Activated CD8-positive, alpha-beta memory T cell treated with anti-CD3 and anti-CD28 coated beads, Interleukin-2, amount 50 U/mL, for 4 hours (primary cell): Measurements from ENCODE around the gene TMEM97.

Experiments used
- DNase-seq: peaks from one replicate; pipeline ENCODE4 v3.0.0-alpha.2; 2020

The TMEM97 gene

GRCh38 chr17:28367641-28368305 lies 48.8 kb downstream of the TMEM97 start:
- DNase-seq, result no peak

DNA sequence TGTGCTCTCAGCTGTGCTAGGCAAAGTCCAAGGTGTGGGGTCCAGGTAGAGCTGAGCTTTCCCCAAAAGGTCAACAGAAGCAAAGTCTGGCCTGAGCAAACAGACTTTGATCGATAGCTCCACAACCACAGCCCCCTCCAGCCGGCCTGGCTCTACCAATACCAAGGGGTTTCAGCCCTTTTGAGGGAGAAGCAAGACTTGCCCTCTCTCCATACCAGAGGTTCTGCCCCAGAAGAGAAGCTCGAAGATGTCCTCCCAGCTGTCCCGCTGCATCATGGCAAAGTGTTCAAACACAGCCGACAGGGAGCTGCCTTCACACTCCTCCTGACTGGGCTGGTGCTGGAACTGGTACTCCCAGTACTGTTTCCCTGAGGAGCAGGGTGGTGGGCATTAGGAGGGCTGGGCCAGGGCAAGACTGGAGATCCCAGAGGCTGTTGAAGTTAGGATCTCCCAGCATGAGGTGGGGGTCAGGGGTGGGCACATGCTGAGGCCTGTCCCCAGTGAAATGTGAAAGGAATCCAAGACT lies 49.4 kb downstream of the TMEM97 start:
- DNase-seq, result no peak

- DNase-seq, result no peak
These were observed 50.1 kb downstream of the TMEM97 start for GRCh38 chr17:28368915-28369683.

DNA sequence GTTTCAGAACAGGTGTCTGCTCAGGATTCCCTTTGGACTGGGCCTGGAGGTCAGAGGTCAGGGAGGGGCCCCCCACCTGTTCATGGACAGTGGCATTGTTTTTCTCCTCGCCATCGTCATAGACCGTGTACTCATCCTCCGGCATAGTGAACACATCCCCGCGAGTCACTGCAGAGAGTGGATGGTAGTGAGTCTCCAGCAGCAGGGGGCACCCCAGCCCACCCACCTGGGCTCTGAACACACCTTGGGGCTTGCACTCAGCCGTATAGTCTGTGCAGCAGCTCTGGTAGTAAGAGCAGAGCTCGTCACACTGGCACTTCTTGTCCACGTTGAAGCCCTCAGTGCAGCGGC lies 50.7 kb downstream of the TMEM97 start:
- DNase-seq, result no peak

GRCh38 chr17:28370035-28370743 lies 51.2 kb downstream of the TMEM97 start, which contains the start of gene VTN:
Gene VTN, minus strand, starts transcription at chr17:28370307. Its CDS starts 104 bp downstream, at chr17:28370203.
- no peak for DNase-seq

GRCh38 chr17:28370744-28371103 lies 51.7 kb downstream of the TMEM97 start:
- no peak for DNase-seq

DNA sequence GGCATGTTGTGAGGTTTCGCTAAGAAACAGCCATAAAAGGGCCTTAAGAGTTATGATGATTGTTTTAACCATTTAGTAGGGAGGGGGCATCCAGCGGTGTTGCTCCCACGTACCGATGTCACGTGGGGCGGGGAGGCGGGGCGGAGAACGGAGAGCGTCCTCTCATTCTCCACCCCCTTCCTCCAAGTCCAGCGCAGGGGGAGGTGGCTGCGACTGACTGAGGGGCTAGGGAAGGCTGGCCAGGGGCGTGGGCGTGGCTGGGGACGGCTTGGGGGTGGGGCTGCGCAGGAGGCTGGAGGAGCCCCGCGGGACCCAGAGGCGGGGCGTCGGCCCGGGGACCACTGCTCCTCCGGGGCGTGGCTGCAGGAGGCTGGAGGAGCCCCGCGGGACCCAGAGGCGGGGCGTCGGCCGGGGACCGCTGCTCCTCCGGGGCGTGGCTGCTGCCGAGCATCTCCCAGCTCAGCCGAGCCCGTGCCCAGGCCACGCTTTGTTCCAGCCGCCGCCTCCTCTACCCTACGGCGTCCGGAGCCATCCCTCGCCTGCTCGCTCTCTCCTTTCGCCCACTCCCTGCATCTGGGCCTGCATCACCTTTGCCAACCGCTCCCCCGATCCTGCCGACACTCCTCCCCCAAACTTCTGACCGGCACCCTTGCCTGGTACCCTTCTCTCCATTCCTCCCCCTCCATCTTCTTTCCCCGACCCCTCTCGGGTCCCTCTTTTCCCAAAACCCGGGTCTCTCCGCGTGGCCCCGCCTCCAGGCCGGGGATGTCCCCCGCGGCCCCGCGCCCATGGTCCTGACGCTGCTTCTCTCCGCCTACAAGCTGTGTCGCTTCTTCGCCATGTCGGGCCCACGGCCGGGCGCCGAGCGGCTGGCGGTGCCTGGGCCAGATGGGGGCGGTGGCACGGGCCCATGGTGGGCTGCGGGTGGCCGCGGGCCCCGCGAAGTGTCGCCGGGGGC lies 52.5 kb downstream of the TMEM97 start, which contains the start of gene SARM1:
Gene SARM1, plus strand, starts transcription at position 450 of the 958 bp plus-strand sequence. Its CDS starts 339 bp downstream, at position 789.
- DNase-seq, result peak; percentile 85

DNA sequence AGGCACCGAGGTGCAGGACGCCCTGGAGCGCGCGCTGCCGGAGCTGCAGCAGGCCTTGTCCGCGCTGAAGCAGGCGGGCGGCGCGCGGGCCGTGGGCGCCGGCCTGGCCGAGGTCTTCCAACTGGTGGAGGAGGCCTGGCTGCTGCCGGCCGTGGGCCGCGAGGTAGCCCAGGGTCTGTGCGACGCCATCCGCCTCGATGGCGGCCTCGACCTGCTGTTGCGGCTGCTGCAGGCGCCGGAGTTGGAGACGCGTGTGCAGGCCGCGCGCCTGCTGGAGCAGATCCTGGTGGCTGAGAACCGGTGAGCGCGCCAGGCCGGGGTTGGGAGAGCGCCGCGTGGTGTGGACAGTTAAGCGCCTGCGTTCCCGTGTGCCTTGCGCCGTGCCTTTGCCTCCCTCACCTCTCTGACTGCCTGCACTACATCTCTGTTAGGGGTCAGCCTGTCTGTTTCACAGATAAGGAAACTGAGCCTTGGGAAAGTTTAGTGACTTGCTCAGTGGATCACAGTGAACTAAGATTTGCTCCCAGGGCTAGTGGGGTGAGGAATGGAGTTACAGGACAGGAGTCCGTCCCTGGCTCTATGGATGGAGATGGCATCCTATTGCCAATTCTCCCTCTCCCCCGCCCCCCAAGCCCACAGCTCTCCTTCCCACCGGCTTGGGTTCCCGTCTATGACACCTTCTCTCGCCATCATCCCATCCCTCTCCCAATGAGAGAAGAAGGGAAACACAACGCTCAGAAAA lies 53.4 kb downstream of the TMEM97 start:
- DNase-seq, result no peak

- DNase-seq, result no peak
These were observed 53.9 kb downstream of the TMEM97 start for GRCh38 chr17:28372945-28373274.
